Right lobe of liver (tissue), 4 donors: ENCODE results near the gene GRPEL2.

ENCODE experiments used
- POLR2A ChIP-seq: fragments of 450-650 bp; IDR thresholded peaks from one replicate; pipeline ENCODE4 v1.6.1; 2017; ENCODE audit warnings: antibody characterized with exemption, mild to moderate bottlenecking
- TF ChIP-seq, protein P1 (sequence below), 4 donors: fragments of 200-600 bp in 3 of 4; fragments of 450-650 bp in 1 of 4; IDR thresholded peaks; one replicate each; pipeline versions ENCODE4 v1.5.1 to v1.8.0; 2016 to 2022; ENCODE audit warnings: antibody characterized with exemption in 4 of 4, mild to moderate bottlenecking in 2 of 4
- donor health status: DM: no; HTN: no; CAD: no.
- donor health status: DM: no; HTN: no; CAD: no.
- donor health status: DM: no; HTN: yes; CAD: no.

DNA sequence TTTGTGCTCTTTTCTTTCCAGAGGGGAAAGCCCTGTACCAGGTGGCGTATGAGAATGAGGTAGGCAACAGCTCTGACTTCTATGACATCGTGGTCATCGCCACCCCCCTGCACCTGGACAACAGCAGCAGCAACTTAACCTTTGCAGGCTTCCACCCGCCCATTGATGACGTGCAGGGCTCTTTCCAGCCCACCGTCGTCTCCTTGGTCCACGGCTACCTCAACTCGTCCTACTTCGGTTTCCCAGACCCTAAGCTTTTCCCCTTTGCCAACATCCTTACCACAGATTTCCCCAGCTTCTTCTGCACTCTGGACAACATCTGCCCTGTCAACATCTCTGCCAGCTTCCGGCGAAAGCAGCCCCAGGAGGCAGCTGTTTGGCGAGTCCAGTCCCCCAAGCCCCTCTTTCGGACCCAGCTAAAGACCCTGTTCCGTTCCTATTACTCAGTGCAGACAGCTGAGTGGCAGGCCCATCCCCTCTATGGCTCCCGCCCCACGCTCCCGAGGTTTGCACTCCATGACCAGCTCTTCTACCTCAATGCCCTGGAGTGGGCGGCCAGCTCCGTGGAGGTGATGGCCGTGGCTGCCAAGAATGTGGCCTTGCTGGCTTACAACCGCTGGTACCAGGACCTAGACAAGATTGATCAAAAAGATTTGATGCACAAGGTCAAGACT, 22.8 kb downstream of the GRPEL2 start:
- TF ChIP-seq, protein P1, sequence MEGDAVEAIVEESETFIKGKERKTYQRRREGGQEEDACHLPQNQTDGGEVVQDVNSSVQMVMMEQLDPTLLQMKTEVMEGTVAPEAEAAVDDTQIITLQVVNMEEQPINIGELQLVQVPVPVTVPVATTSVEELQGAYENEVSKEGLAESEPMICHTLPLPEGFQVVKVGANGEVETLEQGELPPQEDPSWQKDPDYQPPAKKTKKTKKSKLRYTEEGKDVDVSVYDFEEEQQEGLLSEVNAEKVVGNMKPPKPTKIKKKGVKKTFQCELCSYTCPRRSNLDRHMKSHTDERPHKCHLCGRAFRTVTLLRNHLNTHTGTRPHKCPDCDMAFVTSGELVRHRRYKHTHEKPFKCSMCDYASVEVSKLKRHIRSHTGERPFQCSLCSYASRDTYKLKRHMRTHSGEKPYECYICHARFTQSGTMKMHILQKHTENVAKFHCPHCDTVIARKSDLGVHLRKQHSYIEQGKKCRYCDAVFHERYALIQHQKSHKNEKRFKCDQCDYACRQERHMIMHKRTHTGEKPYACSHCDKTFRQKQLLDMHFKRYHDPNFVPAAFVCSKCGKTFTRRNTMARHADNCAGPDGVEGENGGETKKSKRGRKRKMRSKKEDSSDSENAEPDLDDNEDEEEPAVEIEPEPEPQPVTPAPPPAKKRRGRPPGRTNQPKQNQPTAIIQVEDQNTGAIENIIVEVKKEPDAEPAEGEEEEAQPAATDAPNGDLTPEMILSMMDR (IDR thresholded peaks at IDR 0.05) = no peak
- no peak for TF ChIP-seq POLR2A
